GM12872 (cell line): ENCODE results near the gene NANOG.

Experiments used
- TF ChIP-seq, protein P1 (sequence below): IDR thresholded peaks from 3 replicates; pipeline ENCODE4 v1.5.1; 2011; ENCODE audit warnings: low read depth, mild to moderate bottlenecking, low read length, moderate library complexity; ENCODE audit not compliant: insufficient read depth

The NANOG gene

DNA sequence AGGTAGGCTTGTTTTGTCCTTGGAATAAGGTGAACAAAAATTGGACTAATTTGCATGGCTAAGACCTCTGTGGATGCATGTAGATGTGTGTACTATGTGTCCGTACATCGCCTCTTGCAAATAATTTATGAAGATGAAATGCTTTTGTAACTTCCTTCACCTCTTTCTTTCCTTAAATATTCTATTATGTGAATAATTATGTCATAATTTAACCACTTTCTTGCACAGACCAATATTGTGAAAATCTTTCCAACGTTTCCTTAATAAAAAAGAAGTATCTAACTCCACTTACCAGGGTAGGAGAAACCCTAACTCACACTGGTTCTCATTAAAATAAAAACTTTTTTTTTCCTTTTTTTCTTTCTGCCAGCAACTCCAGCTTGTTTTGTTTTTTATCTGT lies 4.0 kb downstream of the NANOG start:
- TF ChIP-seq, protein P1, sequence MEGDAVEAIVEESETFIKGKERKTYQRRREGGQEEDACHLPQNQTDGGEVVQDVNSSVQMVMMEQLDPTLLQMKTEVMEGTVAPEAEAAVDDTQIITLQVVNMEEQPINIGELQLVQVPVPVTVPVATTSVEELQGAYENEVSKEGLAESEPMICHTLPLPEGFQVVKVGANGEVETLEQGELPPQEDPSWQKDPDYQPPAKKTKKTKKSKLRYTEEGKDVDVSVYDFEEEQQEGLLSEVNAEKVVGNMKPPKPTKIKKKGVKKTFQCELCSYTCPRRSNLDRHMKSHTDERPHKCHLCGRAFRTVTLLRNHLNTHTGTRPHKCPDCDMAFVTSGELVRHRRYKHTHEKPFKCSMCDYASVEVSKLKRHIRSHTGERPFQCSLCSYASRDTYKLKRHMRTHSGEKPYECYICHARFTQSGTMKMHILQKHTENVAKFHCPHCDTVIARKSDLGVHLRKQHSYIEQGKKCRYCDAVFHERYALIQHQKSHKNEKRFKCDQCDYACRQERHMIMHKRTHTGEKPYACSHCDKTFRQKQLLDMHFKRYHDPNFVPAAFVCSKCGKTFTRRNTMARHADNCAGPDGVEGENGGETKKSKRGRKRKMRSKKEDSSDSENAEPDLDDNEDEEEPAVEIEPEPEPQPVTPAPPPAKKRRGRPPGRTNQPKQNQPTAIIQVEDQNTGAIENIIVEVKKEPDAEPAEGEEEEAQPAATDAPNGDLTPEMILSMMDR = no peak

DNA sequence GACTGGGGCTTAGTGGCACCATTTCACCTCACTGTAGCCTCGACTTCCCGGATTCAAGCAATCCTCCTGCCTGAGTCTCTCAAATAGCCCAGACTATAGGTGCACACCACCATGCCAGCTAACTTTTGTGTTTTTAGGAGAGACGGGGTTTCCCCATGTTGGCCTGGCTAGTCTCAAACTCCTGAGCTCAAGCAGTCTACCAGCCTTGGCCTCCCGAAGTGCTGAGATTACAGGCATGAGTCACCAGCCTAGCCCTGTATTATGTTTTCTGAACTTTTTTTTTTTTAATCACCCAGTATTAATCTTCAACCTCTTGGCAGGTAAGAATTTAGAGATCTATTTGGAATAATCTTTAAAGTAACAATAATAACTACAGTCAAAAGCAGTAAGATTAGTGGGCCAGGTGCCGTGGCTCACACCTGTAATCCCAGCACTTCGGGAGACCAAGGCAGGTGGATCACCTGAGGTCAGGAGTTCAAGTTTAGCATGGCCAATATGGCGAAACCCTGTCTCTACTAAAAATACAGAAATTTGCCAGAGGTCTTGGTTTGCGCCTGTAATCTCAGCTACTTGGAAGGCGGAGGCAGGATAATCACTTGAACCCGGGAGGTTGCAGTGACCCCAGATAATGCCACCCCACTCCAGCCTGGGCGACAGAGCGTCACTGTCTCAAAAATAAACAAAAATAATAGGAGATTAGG lies 8.6 kb downstream of the NANOG start:
- TF ChIP-seq, protein P1 = no peak

DNA sequence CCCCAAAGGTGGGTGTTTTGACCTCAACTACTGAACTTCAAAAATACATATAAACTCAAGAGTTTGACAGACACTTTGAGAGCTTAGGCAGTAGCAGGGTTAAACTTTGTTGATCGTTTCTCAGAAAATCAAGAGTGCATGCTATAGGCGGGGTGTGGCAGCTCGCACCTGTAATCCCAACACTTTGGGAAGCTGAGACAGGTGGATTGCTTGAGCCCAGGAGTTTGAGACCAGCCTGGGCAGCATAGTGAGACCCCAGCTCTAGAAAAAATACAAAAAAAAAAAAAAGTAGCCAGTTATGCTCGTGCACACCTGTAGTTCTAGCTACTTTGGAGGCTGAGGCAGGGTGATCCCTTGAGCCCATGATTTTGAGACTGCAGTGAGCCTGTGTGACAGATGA lies 12.3 kb downstream of the NANOG start:
- TF ChIP-seq, protein P1 = no peak

DNA sequence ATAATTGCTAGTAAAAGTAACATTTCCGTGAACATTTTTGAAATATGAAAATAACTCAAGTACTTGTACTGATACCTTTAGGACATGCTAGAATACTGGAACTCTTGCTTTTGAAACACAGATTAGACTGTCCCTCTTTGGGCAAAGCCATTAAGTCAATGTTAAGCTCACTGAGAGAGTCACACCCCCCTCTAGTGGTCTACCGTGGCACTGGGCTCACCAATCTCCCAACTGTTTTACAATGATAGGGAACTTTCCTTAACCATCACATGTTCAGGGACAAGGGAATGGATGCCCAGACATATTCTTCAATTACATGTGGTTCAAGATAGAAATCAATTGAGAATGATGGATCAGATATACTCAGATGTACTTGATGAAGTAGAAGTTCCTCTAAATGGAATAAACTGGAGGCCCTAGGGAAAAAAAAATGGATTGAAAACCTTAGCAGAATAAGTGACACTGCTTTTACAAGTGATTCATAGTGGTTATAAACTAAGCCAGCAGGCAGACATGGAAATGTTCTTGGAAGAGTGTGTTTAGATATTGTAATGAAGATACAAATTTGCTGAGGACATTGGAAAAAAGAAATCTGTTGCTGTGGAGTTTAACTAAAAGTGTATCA lies 17.8 kb downstream of the NANOG start:
- TF ChIP-seq, protein P1 = peak; percentile 91

DNA sequence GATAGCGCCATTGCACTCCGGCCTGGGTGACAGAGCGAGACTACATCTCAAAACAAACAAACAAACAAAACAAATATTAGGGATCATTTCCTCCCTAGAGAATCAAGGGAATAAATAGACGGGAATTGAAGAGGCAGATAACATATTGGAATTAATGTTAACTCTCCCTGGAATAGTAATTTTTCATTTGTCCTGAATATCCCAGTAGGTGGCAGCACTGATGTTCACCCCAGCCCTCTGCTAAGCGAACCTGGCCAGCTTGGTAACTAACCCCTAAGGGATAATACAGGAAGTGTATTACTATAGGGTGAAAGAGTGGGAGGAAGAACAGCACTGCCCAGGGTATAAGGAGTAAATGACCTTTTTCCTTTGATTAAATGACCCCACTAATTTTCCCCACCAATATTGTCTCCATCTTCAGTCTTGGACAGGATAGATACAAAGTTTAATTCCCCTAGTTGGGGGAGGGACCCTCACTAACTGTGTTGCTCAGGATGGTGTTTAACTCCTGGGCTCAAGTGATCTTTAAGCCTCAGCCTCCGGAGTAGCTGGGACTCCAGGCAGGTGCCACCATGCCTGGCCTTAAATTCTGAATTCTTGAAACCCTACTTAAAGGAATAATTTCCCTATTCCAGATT lies 43.0 kb downstream of the NANOG start:
- TF ChIP-seq, protein P1 = peak; percentile 52; the same call in 2 of the 3 replicates

DNA sequence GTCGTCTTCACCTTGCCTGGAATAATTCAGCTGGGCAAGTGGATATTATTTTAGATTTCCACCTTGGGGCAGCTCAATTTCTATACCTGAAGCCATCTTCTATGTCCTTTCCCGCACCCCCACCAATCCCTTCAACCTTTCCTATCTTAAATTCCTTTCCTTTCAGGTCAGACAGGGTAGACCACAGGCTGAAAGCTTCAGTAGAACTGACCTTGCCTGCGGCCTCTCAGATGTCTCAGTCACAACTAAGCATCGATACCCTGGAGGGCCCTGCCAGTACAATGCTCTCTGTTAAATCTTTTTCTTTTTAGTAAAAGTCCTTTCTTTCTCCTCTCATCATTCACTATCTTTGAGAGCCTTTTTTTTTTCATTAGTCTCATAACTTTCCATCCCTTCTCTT lies 44.6 kb downstream of the NANOG start:
- TF ChIP-seq, protein P1 = no peak

DNA sequence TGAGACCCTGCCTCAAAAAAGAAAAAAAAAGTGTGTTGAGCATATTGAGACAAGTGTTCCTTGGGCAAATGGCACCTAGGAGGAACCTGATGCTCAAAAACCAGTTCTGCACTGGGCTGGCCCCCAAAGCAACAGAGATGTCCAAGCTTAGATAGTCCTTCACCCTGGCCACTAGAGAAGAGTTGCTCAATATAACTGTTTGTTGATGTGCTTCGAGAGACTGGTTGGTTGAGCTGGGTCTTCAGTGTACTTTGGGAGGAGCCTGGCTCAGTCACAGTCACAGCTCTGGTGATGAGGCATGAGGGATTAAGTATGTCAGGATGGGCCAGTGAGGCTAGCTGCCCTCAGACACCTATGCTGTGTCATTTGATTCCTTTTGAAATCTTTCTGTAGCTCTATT lies 45.5 kb downstream of the NANOG start:
- TF ChIP-seq, protein P1 = no peak
